Measurements from ENCODE around the gene FRAS1.
"Not testable (repeated sequence)": the region's sequence is repeated elsewhere in the genome, so short reads cannot be mapped to it uniquely, and the experiment has no call there.

FRAS1 gene

DNA sequence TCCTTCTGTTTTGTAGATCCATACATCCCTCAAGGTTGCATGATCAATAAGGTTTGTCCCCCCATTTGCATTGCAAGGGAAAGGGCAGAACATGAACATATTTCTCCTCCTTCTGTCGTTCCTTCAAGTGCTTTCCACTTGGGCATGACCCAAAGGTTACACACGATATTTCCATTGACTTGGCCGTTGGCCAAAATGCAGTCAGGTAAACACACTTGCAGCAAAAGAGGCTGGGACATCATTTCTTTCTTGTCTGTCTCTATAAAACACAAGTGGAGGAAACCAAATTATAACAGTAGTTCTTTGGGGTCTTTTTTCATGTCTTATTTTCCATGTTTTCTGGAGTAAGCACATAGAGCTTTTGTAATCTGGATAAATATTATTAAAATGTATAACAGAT is 156.1 kb downstream of the FRAS1 start:
- DNase-seq (ENCODE audit: low read depth in 2 of 2), result no peak

DNA sequence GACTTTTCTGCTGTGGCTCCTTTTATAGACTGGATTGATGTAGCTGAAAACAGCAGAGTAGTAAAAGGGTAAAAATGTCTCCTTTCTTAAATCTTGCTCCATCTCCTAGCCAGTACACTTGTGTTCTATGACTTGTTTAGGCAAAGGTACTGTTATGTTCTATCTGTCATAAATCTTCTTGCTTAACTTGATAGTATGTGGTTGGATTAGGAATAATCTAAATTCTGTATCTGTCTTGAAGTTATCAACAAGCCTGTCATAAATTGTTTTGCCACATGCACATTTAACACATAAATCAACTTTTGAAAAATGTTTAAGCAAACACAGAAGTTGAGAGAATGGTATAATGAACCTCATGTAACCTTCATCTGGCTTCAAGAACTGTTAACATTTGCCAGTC is 157.0 kb downstream of the FRAS1 start:
- no peak for DNase-seq (ENCODE audit: low read depth in 2 of 2)

DNA sequence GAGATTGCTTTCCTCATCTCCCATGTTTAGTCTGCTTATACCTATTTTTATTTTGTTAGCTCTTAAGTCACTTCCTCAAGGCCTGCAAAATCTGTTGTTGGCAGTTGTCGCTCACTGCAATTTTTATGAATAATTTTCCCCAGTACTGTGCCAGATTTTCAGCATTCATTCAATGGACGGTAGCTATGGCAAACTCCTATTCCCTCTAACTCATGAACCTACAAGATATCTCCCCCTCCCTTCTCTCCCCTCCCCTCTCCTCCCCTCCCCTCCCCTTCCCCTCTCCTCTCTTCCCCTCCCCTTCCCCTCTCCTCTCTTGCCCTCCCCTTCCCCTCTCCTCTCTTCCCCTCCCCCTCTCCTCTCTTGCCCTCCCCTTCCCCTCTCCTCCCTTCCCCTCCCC is 160.4 kb downstream of the FRAS1 start:
- DNase-seq (ENCODE audit: low read depth in 2 of 2), result no peak

DNA sequence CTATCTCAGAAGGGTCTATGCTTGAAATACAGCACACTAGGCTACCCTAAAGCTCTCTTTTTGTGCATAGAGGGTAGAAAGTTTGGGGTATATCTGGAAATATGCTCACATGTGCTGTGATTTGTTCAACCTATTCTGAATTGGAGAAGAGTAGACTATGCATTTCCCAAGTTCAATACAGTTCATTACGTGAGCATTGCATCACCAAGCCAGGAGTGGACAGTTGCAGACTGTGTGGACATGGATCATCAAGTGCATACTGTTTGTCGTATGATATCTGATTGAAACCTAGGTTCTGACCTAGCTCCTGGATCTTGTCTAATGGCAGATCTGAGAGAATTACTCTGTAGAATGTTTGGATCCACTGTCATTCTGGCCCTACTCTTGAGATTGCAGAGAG is 161.1 kb downstream of the FRAS1 start:
- DNase-seq (ENCODE audit: low read depth in 2 of 2), result no peak

- DNase-seq (ENCODE audit: low read depth in 2 of 2), result no peak
Observed at GRCh38 chr4:78219825-78220224, 162.7 kb downstream of the FRAS1 start.

DNA sequence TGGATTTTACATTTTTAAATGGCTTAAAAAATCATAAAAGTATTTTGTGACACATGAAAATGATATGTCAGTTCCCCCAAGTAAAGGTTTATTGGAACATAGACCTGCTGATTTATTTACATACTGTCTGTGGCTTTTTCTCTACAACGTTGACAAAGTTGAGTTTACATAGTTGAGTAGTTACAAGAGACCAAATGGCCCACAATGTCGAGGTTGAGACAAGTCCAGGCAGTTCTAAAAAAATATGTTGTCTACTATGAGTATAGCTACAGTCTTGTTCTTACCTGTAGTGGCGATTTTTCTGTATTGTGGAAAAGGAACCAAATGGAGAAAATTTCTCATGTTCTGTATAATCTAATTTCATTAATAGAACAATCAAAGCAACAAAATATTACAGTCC is 163.2 kb downstream of the FRAS1 start:
- no peak for DNase-seq (ENCODE audit: low read depth in 2 of 2)

DNA sequence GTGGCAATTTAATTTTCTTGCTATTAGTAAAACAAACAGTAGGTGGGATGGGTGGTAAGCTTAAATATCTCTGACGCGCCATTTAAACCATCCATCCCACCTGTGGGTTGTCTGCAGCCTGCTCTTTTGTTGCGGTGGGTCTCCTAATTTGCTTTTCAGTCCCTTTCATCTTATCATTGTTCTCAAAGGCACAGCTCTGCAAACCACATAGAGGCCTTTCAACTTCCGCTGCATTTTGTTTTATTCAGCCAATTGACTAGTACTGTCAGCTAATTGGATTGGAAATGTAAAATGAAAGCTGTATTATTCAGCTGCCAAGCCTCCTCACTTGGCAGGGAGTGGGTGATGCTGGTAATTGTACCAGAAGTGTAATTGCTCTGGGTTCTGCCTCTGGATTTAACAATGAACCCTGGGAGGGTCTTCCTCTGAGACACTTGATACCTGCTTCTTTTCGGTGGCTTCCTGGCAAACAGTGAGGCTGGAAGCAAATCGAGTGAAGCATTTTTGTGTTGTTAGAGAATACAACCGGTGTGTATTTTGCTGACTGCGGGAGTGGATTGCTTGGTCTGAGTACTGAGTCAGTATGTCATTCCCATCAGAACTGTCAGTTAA is 165.6 kb downstream of the FRAS1 start:
- DNase-seq (ENCODE audit: low read depth in 2 of 2), result no peak

DNA sequence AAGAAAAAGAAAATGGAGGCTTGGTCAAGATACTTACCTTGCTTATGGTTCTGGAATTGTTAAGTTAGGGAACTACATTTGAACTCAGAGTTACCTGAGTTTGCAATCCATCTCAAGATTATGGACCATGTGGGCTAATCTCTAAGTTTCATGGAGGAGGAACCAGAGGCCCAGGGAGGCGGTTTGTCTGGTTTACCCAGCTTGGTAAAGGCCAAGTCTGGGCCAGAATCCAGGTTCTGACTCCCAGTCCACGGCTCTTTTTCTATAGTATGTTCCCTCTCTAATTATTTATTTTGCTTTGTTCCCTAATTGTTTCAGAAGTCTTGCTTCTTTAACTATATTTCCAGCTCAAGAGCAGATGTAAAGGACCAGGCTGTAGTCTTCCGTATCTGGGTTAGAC is 168.1 kb downstream of the FRAS1 start:
- DNase-seq (ENCODE audit: low read depth in 2 of 2), result no peak

DNA sequence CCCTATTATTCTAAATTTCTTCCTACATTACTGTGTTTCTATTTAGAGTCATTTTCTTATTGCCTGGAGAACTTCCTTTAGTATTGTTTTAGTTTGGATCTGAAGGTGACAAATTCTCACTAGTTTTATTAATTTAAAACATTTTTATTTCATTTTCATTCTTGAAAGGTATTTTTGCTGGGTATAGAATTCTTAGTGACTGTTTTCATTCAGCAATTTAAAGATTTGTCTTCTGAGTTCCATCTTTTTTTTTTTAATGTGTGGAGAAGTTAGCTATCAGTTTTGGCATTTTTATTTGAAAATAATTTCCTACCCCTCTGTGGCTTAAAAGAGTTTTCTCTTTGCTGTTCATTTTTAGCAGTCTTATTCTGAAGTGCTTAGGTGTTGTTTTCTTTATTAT is 169.2 kb downstream of the FRAS1 start:
- DNase-seq (ENCODE audit: low read depth in 2 of 2), result no peak

DNA sequence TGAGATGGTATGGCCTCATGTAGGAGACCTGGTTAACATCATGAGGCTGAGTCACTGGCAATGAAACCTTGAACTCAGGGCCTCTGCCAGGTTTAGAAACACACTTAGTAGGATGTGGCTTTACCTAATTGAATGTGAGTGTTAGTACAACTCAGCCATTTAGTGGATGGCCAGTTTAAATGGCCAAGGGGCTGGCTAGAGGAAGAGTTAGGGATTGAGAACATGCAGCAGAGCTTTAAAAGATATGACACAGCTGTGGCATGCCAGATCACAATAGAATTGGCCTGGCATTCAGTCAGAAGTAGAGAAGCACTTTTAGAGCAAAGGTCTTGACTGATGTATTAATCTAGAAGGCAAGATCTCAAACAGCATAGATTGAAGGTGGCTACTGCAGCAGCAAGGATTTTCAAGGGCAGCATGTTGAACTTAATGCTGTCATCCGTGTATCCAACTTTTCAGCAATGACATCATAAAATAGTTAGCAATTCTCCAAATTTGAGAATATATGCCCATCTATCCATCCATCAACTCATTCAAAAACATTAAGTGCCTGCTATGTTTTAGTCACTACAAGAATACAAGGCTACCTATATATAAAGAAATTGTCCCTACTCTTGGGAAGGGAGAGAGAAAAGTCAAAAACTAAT is 170.4 kb downstream of the FRAS1 start:
- no peak for DNase-seq (ENCODE audit: low read depth in 2 of 2)

DNA sequence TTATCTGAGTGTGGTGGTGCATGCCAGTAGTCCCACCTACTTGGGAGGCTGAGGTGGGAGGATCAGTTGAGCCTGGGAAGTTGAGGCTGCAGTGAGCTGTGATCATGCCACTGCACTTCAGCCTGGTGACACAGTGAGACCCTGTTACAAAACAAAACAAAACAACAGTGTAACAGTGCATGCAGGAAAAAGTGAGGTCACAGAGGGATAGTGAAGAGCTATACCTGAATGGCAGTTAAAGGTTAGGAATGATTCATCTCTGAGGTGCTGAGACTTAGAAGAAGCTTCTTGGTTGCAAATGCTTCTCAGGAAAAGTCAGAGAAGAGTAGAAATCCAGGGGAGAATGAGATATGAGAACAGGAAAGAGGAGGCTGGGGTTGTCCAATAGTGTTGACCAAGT is 178.7 kb downstream of the FRAS1 start:
- DNase-seq (ENCODE audit: low read depth in 2 of 2), result no peak

- no peak for DNase-seq (ENCODE audit: low read depth in 2 of 2)
Observed at GRCh38 chr4:78237360-78237759, 180.2 kb downstream of the FRAS1 start.

DNA sequence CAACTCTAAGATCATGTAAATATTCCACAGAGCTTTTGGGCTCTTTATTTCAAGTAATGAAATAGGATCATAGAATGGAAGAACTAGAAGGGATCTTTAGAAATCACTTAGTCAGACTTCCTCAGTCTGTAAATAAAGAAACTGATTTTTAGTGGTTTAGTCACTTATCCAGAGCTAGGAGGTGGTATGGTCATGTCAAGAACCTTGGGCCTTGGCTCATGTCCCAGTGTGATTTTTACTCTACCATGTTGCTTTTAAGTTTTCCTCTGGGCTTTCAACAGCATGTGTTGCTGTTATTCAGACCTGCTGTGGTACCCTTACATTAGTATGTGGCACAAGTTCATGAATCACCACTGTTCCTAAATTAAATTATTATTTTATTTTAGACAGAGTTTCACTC is 184.9 kb downstream of the FRAS1 start:
- DNase-seq (ENCODE audit: low read depth in 2 of 2), result no peak

DNA sequence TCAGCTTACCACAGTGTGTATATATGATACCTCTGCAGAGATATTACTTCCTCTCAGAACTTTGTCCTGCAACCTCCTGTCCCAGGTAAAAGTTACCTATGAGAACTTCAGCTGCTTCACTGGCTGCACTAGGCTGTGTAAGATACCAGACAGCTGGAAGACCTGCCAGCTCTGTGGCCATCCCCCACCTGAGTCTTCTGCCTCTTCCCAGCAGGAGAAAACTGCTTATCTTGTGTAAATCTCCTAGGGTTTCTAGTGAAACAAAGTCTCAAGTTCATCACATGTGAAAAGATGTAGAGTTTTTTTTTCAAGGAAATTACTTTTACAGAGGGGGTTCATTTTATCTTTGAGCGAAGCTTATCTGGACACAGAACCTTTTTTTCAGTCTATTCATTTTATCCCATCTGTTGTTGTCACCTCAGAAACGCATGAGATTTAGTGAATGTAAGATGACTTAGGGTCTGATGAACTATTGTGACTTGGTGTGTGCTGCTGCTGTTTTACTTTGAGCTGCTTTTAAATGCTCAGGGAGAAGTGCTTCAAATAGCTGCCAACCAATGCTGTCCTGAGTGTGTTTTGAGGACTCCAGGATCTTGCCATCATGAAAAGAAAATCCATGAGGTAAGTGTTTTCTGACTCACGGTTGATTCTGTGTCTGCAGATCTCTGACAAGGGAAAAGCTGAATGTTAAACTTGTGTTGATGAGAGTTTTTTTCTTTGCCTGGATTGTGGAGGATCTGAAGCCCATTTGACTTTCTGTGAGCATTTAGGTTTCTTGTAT is 187.8 kb downstream of the FRAS1 start:
- no peak for DNase-seq (ENCODE audit: low read depth in 2 of 2)

DNA sequence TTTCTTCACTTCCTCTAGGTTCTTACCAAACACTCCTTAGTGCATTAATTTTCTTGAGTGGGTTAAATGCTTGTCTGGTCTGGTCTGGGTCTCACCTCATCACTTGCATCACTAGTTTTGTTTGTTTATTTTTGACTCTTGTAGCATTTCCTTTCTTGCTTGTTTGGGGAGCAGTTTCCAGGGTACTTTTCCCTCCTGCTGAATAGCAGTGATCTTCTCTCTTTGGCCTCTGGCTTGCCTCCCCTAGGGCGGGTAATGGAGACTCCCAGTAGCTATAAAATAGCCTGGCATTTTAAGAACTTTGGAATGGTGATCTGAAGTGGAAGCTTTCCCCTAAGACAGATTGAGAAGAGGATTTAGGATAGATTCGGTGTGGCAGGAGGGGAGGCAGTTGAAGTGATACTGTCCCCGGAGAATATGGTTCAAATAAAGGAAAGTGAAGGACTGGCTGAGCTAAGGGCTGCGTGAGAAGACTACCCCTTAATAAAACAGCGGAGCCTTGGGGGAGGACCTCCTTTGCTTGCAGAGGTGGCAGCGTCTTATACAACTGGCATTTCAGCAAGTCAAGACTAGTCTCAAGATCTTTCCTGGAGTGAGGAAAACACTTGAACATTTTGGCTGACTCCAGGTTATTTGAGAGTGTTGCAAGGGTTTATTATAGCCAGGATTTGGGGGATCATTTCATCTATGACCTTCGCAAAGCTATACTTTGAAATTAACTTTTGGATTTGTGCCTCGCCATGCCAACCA is 190.6 kb downstream of the FRAS1 start:
- no peak for DNase-seq (ENCODE audit: low read depth in 2 of 2)

- no peak for DNase-seq (ENCODE audit: low read depth in 2 of 2)
Observed at GRCh38 chr4:78250500-78250899, 193.4 kb downstream of the FRAS1 start.

- DNase-seq (ENCODE audit: low read depth in 2 of 2), result not testable (repeated sequence)
Observed at GRCh38 chr4:78252773-78253172, 195.7 kb downstream of the FRAS1 start.

GRCh38 chr4:78254893-78255292 is 197.8 kb downstream of the FRAS1 start:
- no peak for DNase-seq (ENCODE audit: low read depth in 2 of 2)

- no peak for DNase-seq (ENCODE audit: low read depth in 2 of 2)
Observed at GRCh38 chr4:78265006-78265405, 207.9 kb downstream of the FRAS1 start.

GRCh38 chr4:78267790-78268189 is 210.7 kb downstream of the FRAS1 start:
- no peak for DNase-seq (ENCODE audit: low read depth in 2 of 2)

- DNase-seq (ENCODE audit: low read depth in 2 of 2), result no peak
Observed at GRCh38 chr4:78268597-78268996, 211.5 kb downstream of the FRAS1 start.

DNA sequence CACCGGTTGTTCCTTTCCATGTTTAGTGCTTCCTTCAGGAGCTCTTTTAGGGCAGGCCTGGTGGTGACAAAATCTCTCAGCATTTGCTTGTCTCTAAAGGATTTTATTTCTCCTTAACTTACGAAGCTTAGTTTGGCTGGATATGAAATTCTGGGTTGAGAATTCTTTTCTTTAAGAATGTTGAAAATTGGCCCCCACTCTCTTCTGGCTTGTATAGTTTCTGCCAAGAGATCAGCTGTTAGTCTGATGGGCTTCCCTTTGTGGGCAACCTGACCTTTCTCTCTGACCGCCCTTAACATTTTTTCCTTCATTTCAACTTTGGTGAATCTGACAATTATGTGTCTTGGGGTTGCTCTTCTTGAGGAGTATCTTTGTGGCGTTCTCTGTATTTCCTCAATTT is 218.3 kb downstream of the FRAS1 start:
- DNase-seq (ENCODE audit: low read depth in 2 of 2), result not testable (repeated sequence)

All from fibroblast of skin of left biceps (primary cell).